ENCODE measurements around the gene FPGS. TPM values are rescaled to one million over a fixed set of nuclear protein-coding genes. Genes with fewer than 3 reads are reported as not detected.

The FPGS gene, protein sequence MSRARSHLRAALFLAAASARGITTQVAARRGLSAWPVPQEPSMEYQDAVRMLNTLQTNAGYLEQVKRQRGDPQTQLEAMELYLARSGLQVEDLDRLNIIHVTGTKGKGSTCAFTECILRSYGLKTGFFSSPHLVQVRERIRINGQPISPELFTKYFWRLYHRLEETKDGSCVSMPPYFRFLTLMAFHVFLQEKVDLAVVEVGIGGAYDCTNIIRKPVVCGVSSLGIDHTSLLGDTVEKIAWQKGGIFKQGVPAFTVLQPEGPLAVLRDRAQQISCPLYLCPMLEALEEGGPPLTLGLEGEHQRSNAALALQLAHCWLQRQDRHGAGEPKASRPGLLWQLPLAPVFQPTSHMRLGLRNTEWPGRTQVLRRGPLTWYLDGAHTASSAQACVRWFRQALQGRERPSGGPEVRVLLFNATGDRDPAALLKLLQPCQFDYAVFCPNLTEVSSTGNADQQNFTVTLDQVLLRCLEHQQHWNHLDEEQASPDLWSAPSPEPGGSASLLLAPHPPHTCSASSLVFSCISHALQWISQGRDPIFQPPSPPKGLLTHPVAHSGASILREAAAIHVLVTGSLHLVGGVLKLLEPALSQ
- total RNA-seq: 43.0 and 50.4 TPM in 2 replicates

DNA sequence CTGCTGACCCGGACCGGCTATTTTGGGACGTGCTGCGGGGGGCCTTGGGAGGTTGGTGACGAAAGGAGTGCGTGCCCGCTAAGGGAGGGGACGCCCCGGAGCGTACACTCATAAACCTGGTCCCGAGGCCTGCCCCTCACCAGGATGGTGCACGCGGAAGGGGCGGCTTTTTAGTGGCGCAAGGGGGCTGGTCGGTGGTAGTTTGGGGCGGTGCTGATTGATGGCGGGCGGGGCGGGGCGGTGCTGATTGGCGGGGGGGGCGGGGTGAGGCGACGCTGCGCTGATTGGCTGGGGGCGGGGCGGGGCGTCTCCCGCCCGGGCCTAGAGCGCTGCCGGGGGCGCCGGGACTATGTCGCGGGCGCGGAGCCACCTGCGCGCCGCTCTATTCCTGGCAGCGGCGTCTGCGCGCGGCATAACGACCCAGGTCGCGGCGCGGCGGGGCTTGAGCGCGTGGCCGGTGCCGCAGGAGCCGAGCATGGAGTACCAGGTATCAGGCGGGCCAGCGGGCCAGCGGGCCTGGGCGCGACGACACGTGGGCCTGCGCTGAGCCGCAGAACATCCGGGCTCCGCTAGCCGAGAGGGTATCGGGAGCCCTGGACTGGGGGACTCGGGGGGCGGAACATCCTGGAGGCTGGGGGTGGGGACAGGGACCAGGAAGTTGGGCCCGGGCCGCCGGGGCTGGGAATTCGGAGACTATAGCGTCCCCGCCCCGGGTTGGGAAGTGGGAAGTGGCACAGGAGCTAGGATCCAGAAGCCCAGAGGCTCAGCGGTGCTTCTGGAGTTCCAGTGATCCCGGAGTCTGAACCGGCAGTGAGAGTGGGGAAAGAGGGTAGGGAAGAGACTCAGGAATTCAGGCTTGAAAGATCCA is at the start of gene FPGS:
Gene FPGS, plus strand, starts transcription at position 307 of the 868 bp plus-strand sequence. Its CDS starts 43 bp downstream, at position 350.

DNA sequence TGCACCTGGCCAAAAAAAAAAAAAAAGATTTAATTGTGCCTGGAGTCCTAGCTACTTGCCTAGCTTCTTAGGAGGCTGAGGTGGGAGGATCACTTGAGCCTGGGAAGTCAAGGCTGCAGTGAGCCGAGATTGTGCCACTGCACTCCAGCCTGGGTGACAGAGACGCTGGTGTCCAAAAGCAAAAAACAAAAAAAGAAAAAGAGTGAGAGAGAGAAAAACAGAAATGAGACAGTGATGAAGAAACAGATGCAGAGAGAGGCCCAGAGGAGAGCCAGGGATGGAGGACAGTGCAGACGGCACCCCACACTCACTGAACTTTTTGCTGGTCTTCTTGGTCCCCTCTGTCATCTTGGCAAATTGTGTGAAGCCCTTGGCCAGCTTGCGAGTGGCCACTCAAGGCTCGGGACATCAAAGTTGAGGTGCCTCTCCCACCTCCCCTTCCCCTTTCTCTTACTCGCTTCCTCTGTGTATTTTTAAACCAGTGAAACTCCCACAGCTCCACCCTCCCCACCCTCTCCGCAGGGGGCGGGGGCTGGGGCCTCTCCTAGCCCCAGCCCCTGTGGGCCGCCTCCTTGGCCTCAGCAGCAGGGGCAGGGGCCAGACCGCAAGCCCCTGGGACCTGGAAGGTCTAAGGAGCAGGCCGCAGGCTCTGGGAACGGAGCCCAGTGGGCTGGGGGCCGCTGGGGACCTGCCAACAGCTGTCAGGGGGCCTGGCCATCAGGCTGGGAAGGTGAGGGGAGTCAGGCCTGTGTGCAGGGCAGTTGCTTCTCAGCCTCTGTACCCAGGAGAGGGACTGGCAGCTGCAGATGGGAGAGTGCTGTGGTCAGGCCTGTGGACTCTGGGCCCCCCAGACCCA is 24.2 kb upstream of the FPGS start, which contains the start of gene SH2D3C:
Gene SH2D3C, minus strand, starts transcription at position 387 of the 856 bp plus-strand sequence. Its CDS starts 39 bp downstream, at position 348.

DNA sequence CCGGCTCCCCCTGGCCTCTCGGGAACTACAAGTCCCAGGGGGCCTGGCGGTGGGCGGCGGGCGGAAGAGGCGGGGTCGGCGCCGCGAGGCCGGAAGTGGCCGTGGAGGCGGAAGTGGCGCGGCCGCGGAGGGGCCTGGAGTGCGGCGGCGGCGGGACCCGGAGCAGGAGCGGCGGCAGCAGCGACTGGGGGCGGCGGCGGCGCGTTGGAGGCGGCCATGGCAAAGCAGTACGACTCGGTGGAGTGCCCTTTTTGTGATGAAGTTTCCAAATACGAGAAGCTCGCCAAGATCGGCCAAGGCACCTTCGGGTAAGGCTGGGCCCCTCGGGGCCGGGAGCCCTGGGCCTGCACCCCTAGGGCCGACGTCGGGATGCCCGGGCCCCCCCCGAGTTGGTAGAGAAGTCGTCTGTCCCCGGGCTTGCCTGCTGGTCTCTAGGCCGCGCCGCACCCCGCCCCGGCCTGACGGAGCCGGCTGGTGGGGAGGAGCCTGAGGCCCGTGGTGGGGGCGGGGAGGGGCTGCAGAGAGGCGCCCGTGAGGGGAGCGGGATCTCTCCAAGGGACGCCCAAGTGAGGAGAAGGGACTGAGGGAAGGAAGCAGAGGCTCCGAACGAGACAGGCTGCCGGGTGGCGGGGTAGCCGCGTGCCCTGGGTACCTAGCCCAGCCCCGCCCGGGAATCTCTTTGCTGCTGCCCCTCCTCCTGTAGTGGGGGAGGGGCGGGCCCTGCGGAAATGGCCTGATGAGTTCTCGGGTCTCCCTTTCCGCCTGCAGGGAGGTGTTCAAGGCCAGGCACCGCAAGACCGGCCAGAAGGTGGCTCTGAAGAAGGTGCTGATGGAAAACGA is 16.5 kb upstream of the FPGS start, which contains the start of gene CDK9:
Gene CDK9, plus strand, starts transcription at position 102 of the 840 bp plus-strand sequence. Its CDS starts 115 bp downstream, at position 217.

DNA sequence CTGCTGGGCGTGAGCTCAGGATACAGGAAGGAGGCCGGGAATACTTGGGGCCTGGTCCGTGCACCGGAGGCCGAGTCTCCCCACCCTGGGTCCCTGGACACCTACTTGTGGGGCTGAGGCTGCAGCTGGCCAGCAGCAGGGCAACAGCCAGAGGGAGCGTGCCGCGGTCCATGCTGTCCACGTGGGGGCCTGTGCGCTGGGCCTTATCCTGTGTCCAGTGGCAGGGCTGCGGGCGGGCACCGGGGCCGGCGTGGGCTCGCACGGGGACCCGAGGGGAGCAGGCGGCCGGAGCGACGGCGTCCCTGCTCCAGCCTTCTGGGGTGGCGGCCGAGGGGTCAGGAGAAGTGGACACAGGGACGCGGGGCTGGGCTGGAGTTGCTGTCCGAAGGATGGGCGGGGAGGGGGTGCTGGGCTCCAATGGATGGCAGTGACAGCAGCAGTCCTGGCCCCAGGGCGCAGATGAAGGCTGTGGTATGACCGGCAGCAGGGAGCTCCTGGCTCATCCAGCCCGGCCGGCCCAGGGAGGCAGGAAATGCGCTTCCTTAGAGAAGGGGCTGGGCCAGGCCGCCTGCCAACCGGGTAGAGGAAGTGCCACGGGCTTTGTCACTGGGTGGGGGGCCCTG is 51.6 kb downstream of the FPGS start, which contains the start of gene ENG:
Gene ENG, minus strand, starts transcription at position 475 of the 623 bp plus-strand sequence. Its CDS starts 303 bp downstream, at position 172.

Other genes starting within 250 kb of the FPGS start
- gene STXBP1, start 190.6 kb upstream of the FPGS start, total RNA-seq: 9.4 and 13.0 TPM in 2 replicates
- 0.09 TPM in 1 of 2 replicates, not detected in the other for gene CFAP157, start 95.9 kb upstream of the FPGS start, total RNA-seq
- 15.6 and 20.7 TPM in 2 replicates for gene PTRH1, start 87.2 kb upstream of the FPGS start, total RNA-seq
- gene TTC16, start 86.8 kb upstream of the FPGS start, total RNA-seq: not detected in 2 replicates
- gene TOR2A, start 67.6 kb upstream of the FPGS start, total RNA-seq: 4.9 and 5.5 TPM in 2 replicates
- gene SH2D3C, start 24.2 kb upstream of the FPGS start, total RNA-seq: 51.5 and 72.8 TPM in 2 replicates
- gene CDK9, start 16.8 kb upstream of the FPGS start, total RNA-seq: 81.1 and 86.7 TPM in 2 replicates
- gene ENG, start 51.8 kb downstream of the FPGS start, total RNA-seq: 24.6 and 29.1 TPM in 2 replicates
- gene AK1, start 74.8 kb downstream of the FPGS start, total RNA-seq: 17.0 and 17.6 TPM in 2 replicates
- 36.9 and 41.7 TPM in 2 replicates for gene ST6GALNAC6, start 96.7 kb downstream of the FPGS start, total RNA-seq
- 25.5 and 29.6 TPM in 2 replicates for gene ST6GALNAC4, start 114.2 kb downstream of the FPGS start, total RNA-seq
- 0.87 and 1.7 TPM in 2 replicates for gene PIP5KL1, start 127.9 kb downstream of the FPGS start, total RNA-seq
- 10.7 and 14.7 TPM in 2 replicates for gene DPM2, start 135.0 kb downstream of the FPGS start, total RNA-seq
- 28.2 and 62.7 TPM in 2 replicates for gene EEIG1, start 178.1 kb downstream of the FPGS start, total RNA-seq